GM23338 (cell line): ENCODE data around the gene PNLIPRP2. TPM values are rescaled to one million over a fixed set of nuclear protein-coding genes. Genes with fewer than 3 reads are reported as not detected.

Source experiments
- ATAC-seq: fragments of 200-7000 bp; cut with Tn5 transposase; 3 replicates; pipeline ENCODE4 v1.9.1; 2020
- DNase-seq: peaks from one replicate; pipeline ENCODE4 v3.0.0-alpha.2; 2015; ENCODE audit warnings: low spot score
- H2AFZ ChIP-seq: fragments of 200-600 bp; sonication (generic); 2 replicates; pipeline ENCODE4 v1.8.0; 2016; ENCODE audit warnings: antibody characterized with exemption, mild to moderate bottlenecking, moderate library complexity
- H3F3A ChIP-seq: fragments of 200-600 bp; sonication (generic); replicated peaks from 2 replicates; pipeline ENCODE4 v1.8.0; 2017; ENCODE audit warnings: antibody characterized with exemption, mixed run types, low read depth
- H3K27ac ChIP-seq: fragments of 200-600 bp; sonication (generic); 2 replicates; pipeline ENCODE4 v1.6.1; 2016; ENCODE audit warnings: low read depth
- H3K27me3 ChIP-seq: fragments of 200-600 bp; sonication (generic); 2 replicates; pipeline ENCODE4 v1.8.0; 2016; ENCODE audit warnings: mild to moderate bottlenecking, mixed run types, moderate library complexity; ENCODE audit not compliant: insufficient read depth
- H3K36me3 ChIP-seq: fragments of 200-600 bp; sonication (generic); 2 replicates; pipeline ENCODE4 v1.8.0; 2016; ENCODE audit warnings: mild to moderate bottlenecking; ENCODE audit not compliant: insufficient read depth
- H3K4me1 ChIP-seq: fragments of 200-600 bp; sonication (generic); 2 replicates; pipeline ENCODE4 v1.8.0; 2016; ENCODE audit warnings: mild to moderate bottlenecking, moderate library complexity; ENCODE audit not compliant: insufficient read depth
- H3K4me2 ChIP-seq: fragments of 200-600 bp; sonication (generic); 2 replicates; pipeline ENCODE4 v1.7.1; 2017; ENCODE audit warnings: mixed run types
- H3K4me3 ChIP-seq: fragments of 200-600 bp; sonication (generic); 2 replicates; pipeline ENCODE4 v1.6.1; 2016; ENCODE audit warnings: mixed run types
- H3K79me2 ChIP-seq: fragments of 200-600 bp; sonication (generic); replicated peaks from 2 replicates; pipeline ENCODE4 v1.8.0; 2017; ENCODE audit warnings: mild to moderate bottlenecking; ENCODE audit not compliant: insufficient read depth
- H3K9me2 ChIP-seq: fragments of 200-600 bp; sonication (generic); 2 replicates; pipeline ENCODE4 v1.8.0; 2017; ENCODE audit not compliant: insufficient read depth
- H4K20me1 ChIP-seq: fragments of 200-600 bp; sonication (generic); replicated peaks from 2 replicates; pipeline ENCODE4 v1.8.0; 2017; ENCODE audit warnings: mild to moderate bottlenecking; ENCODE audit not compliant: insufficient read depth
- H3K27ac Mint-ChIP-seq: 2 replicates; pipeline ENCODE4 v1.8.0; 2020; ENCODE audit warnings: inconsistent platforms, mild to moderate bottlenecking, moderate library complexity, mixed read lengths
- H3K27me3 Mint-ChIP-seq: 3 replicates; pipeline ENCODE4 v1.8.0; 2022; ENCODE audit warnings: low read depth, mild to moderate bottlenecking, moderate library complexity, mixed read lengths, inconsistent platforms; ENCODE audit not compliant: insufficient read depth, poor library complexity
- H3K36me3 Mint-ChIP-seq: 3 replicates; pipeline ENCODE4 v1.8.0; 2021; ENCODE audit warnings: low read depth, mild to moderate bottlenecking, inconsistent platforms, moderate library complexity, mixed read lengths
- H3K4me1 Mint-ChIP-seq: 3 replicates; pipeline ENCODE4 v1.8.0; 2020; ENCODE audit warnings: mild to moderate bottlenecking, inconsistent platforms, mixed read lengths
- H3K4me3 Mint-ChIP-seq: 3 replicates; pipeline ENCODE4 v1.8.0; 2021; ENCODE audit warnings: moderate library complexity, mild to moderate bottlenecking, inconsistent platforms, mixed read lengths
- H3K9me3 Mint-ChIP-seq: 3 replicates; pipeline ENCODE4 v1.8.0; 2020; ENCODE audit warnings: moderate library complexity, mild to moderate bottlenecking, inconsistent platforms, mixed read lengths
- CREB1 ChIP-seq: fragments of 250-450 bp; sonication (Bioruptor Pico); IDR thresholded peaks from 2 replicates; pipeline ENCODE4 v1.5.0; 2020; ENCODE audit warnings: low read depth, mild to moderate bottlenecking, moderate library complexity
- ETS1 ChIP-seq: IDR thresholded peaks from 2 replicates; pipeline ENCODE4 v1.6.1; 2016; ENCODE audit warnings: antibody characterized with exemption
- EZH2 ChIP-seq: fragments of 200-600 bp; sonication (generic); IDR thresholded peaks from one replicate; pipeline ENCODE4 v1.8.0; 2017; ENCODE audit warnings: antibody characterized with exemption, mild to moderate bottlenecking, low read depth; ENCODE audit not compliant: unreplicated experiment
- EZH2phosphoT487 ChIP-seq: fragments of 200-600 bp; sonication (generic); IDR thresholded peaks from one replicate; pipeline ENCODE4 v1.8.1; 2018; ENCODE audit warnings: antibody characterized with exemption; ENCODE audit not compliant: unreplicated experiment
- JUNB ChIP-seq: IDR thresholded peaks from one replicate; pipeline ENCODE4 v1.6.1; 2016; ENCODE audit warnings: antibody characterized with exemption; ENCODE audit not compliant: unreplicated experiment
- NANOG ChIP-seq: IDR thresholded peaks from 2 replicates; pipeline ENCODE4 v1.6.1; 2016; ENCODE audit warnings: antibody characterized with exemption, borderline replicate concordance
- POLR2AphosphoS5 ChIP-seq: IDR thresholded peaks from 2 replicates; pipeline ENCODE4 v1.6.1; 2016; ENCODE audit warnings: antibody characterized with exemption, low read depth
- REST ChIP-seq: IDR thresholded peaks from one replicate; pipeline ENCODE4 v1.6.1; 2018; ENCODE audit warnings: antibody characterized with exemption; ENCODE audit not compliant: unreplicated experiment
- STAT1 ChIP-seq: IDR thresholded peaks from one replicate; pipeline ENCODE4 v1.6.1; 2016; ENCODE audit warnings: antibody characterized with exemption; ENCODE audit not compliant: unreplicated experiment
- ZNF114 ChIP-seq: fragments of 250-450 bp; sonication (Bioruptor Pico); IDR thresholded peaks from 2 replicates; pipeline ENCODE4 v1.5.0; 2020; ENCODE audit warnings: mild to moderate bottlenecking, moderate library complexity
- ZNF331 ChIP-seq: fragments of 250-450 bp; sonication (Bioruptor Pico); IDR thresholded peaks from 2 replicates; pipeline ENCODE4 v1.5.0; 2020; ENCODE audit warnings: low read depth, mild to moderate bottlenecking, moderate library complexity
- polyA plus RNA-seq: library from polyadenylated mRNA; unstranded; fragments of >200 nt; fragmentation: Nextera tagmentation; extraction: Ambion mirVana; gene quantifications from 2 replicates; pipeline ENCODE4 v1.2.1, GENCODE V29; 2016
- total RNA-seq: library from RNA; depleted of rRNA; stranded (reverse); fragments of >200 nt; shearing (Covaris generic); gene quantifications from 2 replicates; pipeline ENCODE4 v1.2.3, GENCODE V29; 2014

PNLIPRP2 gene
- total and polyA plus RNA-seq, 2 experiments from 2014 or later = 0.24 TPM; not detected in 1

- Histone ChIP-seq H3F3A (no peaks in the 10 kb centered on the region), H4K20me1 (no peaks in the 10 kb centered on the region), H2AFZ (peak overlapping the region; percentile 63; the same call in 1 of the 2 replicates), H3K4me1 (no peaks in the 10 kb centered on the region), H3K4me3 (no peak overlapping the region), H3K27ac (no peak overlapping the region), H3K9me2 (no peaks in the 10 kb centered on the region), H3K27me3 (no peaks in the 10 kb centered on the region), H3K4me2 (no peak overlapping the region), H3K36me3 (no peaks in the 10 kb centered on the region), H3K79me2 (no peaks in the 10 kb centered on the region)
- peaks cover 4% of the 10 kb centered on the region for H3K27me3 Mint-ChIP-seq
- no peak overlapping the region for H3K4me3 Mint-ChIP-seq
- DNase-seq (no peak), ATAC-seq (no peak)
- peaks cover 2% of the 10 kb centered on the region; the same call in 1 of the 3 replicates for H3K9me3 Mint-ChIP-seq
- H3K36me3 Mint-ChIP-seq = no peaks in the 10 kb centered on the region
- TF ChIP-seq REST (no peak), ETS1 (no peak), JUNB (no peak), ZNF331 (CRISPR knock-in tag) (no peak), NANOG (no peak), STAT1 (no peak)
- H3K27ac Mint-ChIP-seq = no peak overlapping the region
- H3K4me1 Mint-ChIP-seq = no peaks in the 10 kb centered on the region
Measured at GRCh38 chr10:116646502-116646901, 25.7 kb downstream of the PNLIPRP2 start.

GRCh38 chr10:116648903-116649302 is 28.1 kb downstream of the PNLIPRP2 start:
- Histone ChIP-seq H3K9me2 (no peaks in the 10 kb centered on the region), H3K4me3 (no peak overlapping the region), H3F3A (no peaks in the 10 kb centered on the region), H4K20me1 (no peaks in the 10 kb centered on the region), H3K4me1 (no peaks in the 10 kb centered on the region), H3K27me3 (no peaks in the 10 kb centered on the region), H3K4me2 (no peak overlapping the region), H3K79me2 (no peaks in the 10 kb centered on the region), H2AFZ (no peak overlapping the region), H3K27ac (no peak overlapping the region), H3K36me3 (no peaks in the 10 kb centered on the region)
- Mint-ChIP-seq H3K27me3 (peaks cover 4% of the 10 kb centered on the region), H3K36me3 (no peaks in the 10 kb centered on the region), H3K9me3 (peaks cover 2% of the 10 kb centered on the region; the same call in 1 of the 3 replicates), H3K27ac (no peak overlapping the region), H3K4me1 (no peaks in the 10 kb centered on the region), H3K4me3 (no peak overlapping the region)
- ATAC-seq = no peak
- no peak for DNase-seq
- TF ChIP-seq CREB1 (CRISPR knock-in tag) = no peak
- no peak for TF ChIP-seq ETS1
- TF ChIP-seq POLR2AphosphoS5 = no peak
- TF ChIP-seq ZNF114 = no peak
- TF ChIP-seq ZNF331 (CRISPR knock-in tag) = no peak
- TF ChIP-seq JUNB = no peak
- TF ChIP-seq EZH2 = no peak
- TF ChIP-seq NANOG = no peak
- TF ChIP-seq EZH2phosphoT487 = no peak
- no peak for TF ChIP-seq STAT1
